ENCODE results near the gene PEX7. TPM values are rescaled to one million over a fixed set of nuclear protein-coding genes. Genes with fewer than 3 reads are reported as not detected.
A peak's percentile ranks its signal among the peaks of the same experiment; 100 is the strongest.

The PEX7 gene
- total and polyA plus RNA-seq, 10 of the 15 experiments (the other 5 are each of a cell fraction or from before 2014, with no cell fraction given): 0.58 to 12.4 (median 8.8) TPM

GRCh38 chr6:136788069-136788902, 34.1 kb upstream of the PEX7 start (continued):
- no peak for TF ChIP-seq CUX1 (IDR thresholded peaks at IDR 0.05; ENCODE audit: insufficient replicate concordance, low read depth, low read length)
- 0 out of 2 replicates have a peak, but pooled peaks have one; percentile 31 for TF ChIP-seq NFIC (IDR thresholded peaks at IDR 0.05; ENCODE audit: low read depth, low read length)
- TF ChIP-seq WRNIP1 (IDR thresholded peaks at IDR 0.05; ENCODE audit: borderline replicate concordance, low read depth, low read length): no peak
- TF ChIP-seq TBL1XR1 (IDR thresholded peaks at IDR 0.05; ENCODE audit: low read depth, low read length): no peak
- no peak for TF ChIP-seq HCFC1 (IDR thresholded peaks at IDR 0.05; ENCODE audit: low read length)
- TF ChIP-seq SMAD1 (IDR thresholded peaks at IDR 0.05; ENCODE audit: low read depth, partially characterized antibody): peak; percentile 79
- no peak for TF ChIP-seq BCL11A (IDR thresholded peaks at IDR 0.05; ENCODE audit: low read depth, low read length)
- 0 out of 2 replicates have a peak, but pooled peaks have one; percentile 21 for TF ChIP-seq CREB1 (IDR thresholded peaks at IDR 0.05; ENCODE audit: low read depth)
- TF ChIP-seq GABPA (IDR thresholded peaks at IDR 0.05; ENCODE audit: low read depth): no peak
- no peak for TF ChIP-seq USF2 (IDR thresholded peaks at IDR 0.05; ENCODE audit: borderline replicate concordance, low read depth, low read length)
- TF ChIP-seq CHD4 (IDR thresholded peaks at IDR 0.05): no peak
- TF ChIP-seq USF1 (IDR thresholded peaks at IDR 0.05; ENCODE audit: borderline replicate concordance, extremely low read length, insufficient read depth, low read depth, low read length): no peak
- peak in 1 of 2 experiments; percentile 35; a peak in 3 of 4 replicates for TF ChIP-seq IKZF2 (IDR thresholded peaks at IDR 0.05)
- TF ChIP-seq STAT1 (conservative IDR thresholded peaks at IDR 0.05): no peak
- TF ChIP-seq CEBPB (IDR thresholded peaks at IDR 0.05; ENCODE audit: borderline replicate concordance in 1 of 2, low read depth in 2 of 2, low read length in 2 of 2): no peak
- no peak for TF ChIP-seq PML (IDR thresholded peaks at IDR 0.05; ENCODE audit: low read length)
- TF ChIP-seq TAF1 (IDR thresholded peaks at IDR 0.05; ENCODE audit: borderline replicate concordance, low read depth, low read length): no peak
- peak; percentile 17; the same call in 1 of the 2 replicates for TF ChIP-seq NKRF (conservative IDR thresholded peaks at IDR 0.05)
- TF ChIP-seq KAT2A (conservative IDR thresholded peaks at IDR 0.05; ENCODE audit: control insufficient read depth, low read depth, low read length): no peak
- no peak for TF ChIP-seq SPI1 (IDR thresholded peaks at IDR 0.05; ENCODE audit: borderline replicate concordance, insufficient read depth, low read depth, low read length)
- TF ChIP-seq BHLHE40 (IDR thresholded peaks at IDR 0.05; ENCODE audit: borderline replicate concordance in 1 of 2, low read depth in 2 of 2, low read length in 1 of 2): no peak
